HCT116 (cell line): ENCODE data around the gene TOP3B. TPM values are rescaled to one million over a fixed set of nuclear protein-coding genes. Genes with fewer than 3 reads are reported as not detected.

Experiments
- ATAC-seq: fragments of 200-7000 bp; cut with Tn5 transposase; 2 replicates; pipeline ENCODE4 v1.9.1; 2020; ENCODE audit warnings: mild to moderate bottlenecking, moderate library complexity
- BruUV-seq: library from RNA; stranded (reverse); fragments of 400-500 nt; replicated peaks from 2 replicates; lab custom pipeline; 2021; lab: Mats Ljungman, UMichigan
- CTCF ChIA-PET: fragments of 300-600 bp; sonication (Branson Sonifier 250); formaldehyde crosslinking; loops from one replicate; lab custom pipeline; 2021; ENCODE audit warnings: antibody characterized with exemption; lab: Charles Lee
- POLR2A ChIA-PET: fragments of 300-600, 350-600 bp; sonication (Branson Sonifier 250); formaldehyde crosslinking; loops from one replicate; lab custom pipeline; 2021; ENCODE audit warnings: antibody characterized with exemption; lab: Charles Lee
- RAD21 ChIA-PET, 2 experiments: fragments of 300-600 bp; sonication (Branson Sonifier 250); formaldehyde crosslinking; loops; one replicate each; lab custom pipeline; 2023; ENCODE audit warnings: low total read pairs in 2 of 2; ENCODE audit not compliant: uncharacterized antibody in 2 of 2, unreplicated experiment in 2 of 2, low non-redundant PET in 1 of 2; lab: Charles Lee
- DNase-seq: peaks from one replicate; pipeline ENCODE4 v3.0.0-alpha.2; 2010; ENCODE audit warnings: low read depth, low spot score
- H2AFZ ChIP-seq: fragments of 200-600 bp; shearing (Covaris generic), sonication (generic); 2 replicates; pipeline ENCODE4 v1.6.1; 2017; ENCODE audit warnings: low read depth, mixed run types, mixed read lengths, antibody characterized with exemption, low read length; ENCODE audit not compliant: poor library complexity, severe bottlenecking
- H3K27ac ChIP-seq: 2 replicates; pipeline ENCODE4 v1.5.1; 2012; ENCODE audit warnings: low read depth, low read length
- H3K27me3 ChIP-seq: fragments of 200-600 bp; sonication (generic); 2 replicates; pipeline ENCODE4 v1.6.1; 2016; ENCODE audit warnings: mixed run types, low read length, mixed read lengths; ENCODE audit not compliant: insufficient read depth
- H3K36me3 ChIP-seq, 2 experiments: fragments of 200-500 bp in 1 of 2; fragments of 200-600 bp in 1 of 2; sonication (Bioruptor generic) in 1 of 2; sonication (generic) in 1 of 2; 2 replicates each; pipeline versions ENCODE4 v1.5.1 to v1.6.1; 2014 to 2016; ENCODE audit warnings: low read length in 2 of 2, inconsistent platforms in 1 of 2, mixed read lengths in 1 of 2, mixed run types in 1 of 2; ENCODE audit not compliant: insufficient read depth in 2 of 2, control insufficient read depth in 1 of 2
- H3K4me1 ChIP-seq, 2 experiments: fragments of 200-600 bp in 1 of 2; sonication (generic) in 1 of 2; 2 replicates each; pipeline versions ENCODE4 v1.5.1 to v1.6.1; 2012 to 2017; ENCODE audit warnings: low read length in 2 of 2, inconsistent platforms in 1 of 2, mild to moderate bottlenecking in 1 of 2, mixed read lengths in 1 of 2, mixed run types in 1 of 2, moderate library complexity in 1 of 2; ENCODE audit not compliant: insufficient read depth in 2 of 2, control insufficient read depth in 1 of 2
- H3K4me2 ChIP-seq: fragments of 200-600 bp; sonication (generic); 2 replicates; pipeline ENCODE4 v1.6.1; 2017; ENCODE audit warnings: mixed run types, low read length, mixed read lengths
- H3K4me3 ChIP-seq, 2 experiments: fragments of 200-600 bp in 1 of 2; sonication (generic) in 1 of 2; replicated peaks in 1 of 2; 2 replicates each; pipeline ENCODE4 v1.5.1; 2011 to 2016; ENCODE audit warnings: low read length in 2 of 2, control low read depth in 1 of 2, low read depth in 1 of 2, mild to moderate bottlenecking in 1 of 2, mixed read lengths in 1 of 2, mixed run types in 1 of 2
- H3K79me2 ChIP-seq: fragments of 200-600 bp; sonication (generic); 2 replicates; pipeline ENCODE4 v1.6.1; 2017; ENCODE audit warnings: mild to moderate bottlenecking, mixed run types, low read length, moderate library complexity, mixed read lengths; ENCODE audit not compliant: insufficient read depth
- H3K9ac ChIP-seq: fragments of 200-600 bp; sonication (generic); 2 replicates; pipeline ENCODE4 v1.6.1; 2016; ENCODE audit warnings: low read length, mixed read lengths
- H3K9me2 ChIP-seq: fragments of 200-600 bp; sonication (generic), shearing (Covaris generic); 2 replicates; pipeline ENCODE4 v1.6.1; 2017; ENCODE audit warnings: mixed run types, mild to moderate bottlenecking, moderate library complexity; ENCODE audit not compliant: insufficient read depth
- H3K9me3 ChIP-seq, 2 experiments: fragments of 200-500 bp in 1 of 2; fragments of 200-600 bp in 1 of 2; sonication (Bioruptor generic) in 1 of 2; sonication (generic) in 1 of 2; 2 replicates each; pipeline ENCODE4 v1.6.1; 2014 to 2017; ENCODE audit warnings: low read length in 2 of 2, mixed read lengths in 2 of 2, inconsistent platforms in 1 of 2, low read depth in 1 of 2, mild to moderate bottlenecking in 1 of 2, mixed run types in 1 of 2, moderate library complexity in 1 of 2; ENCODE audit not compliant: control insufficient read depth in 1 of 2, insufficient read depth in 1 of 2
- H4K20me1 ChIP-seq: fragments of 200-600 bp; sonication (generic), shearing (Covaris generic); 2 replicates; pipeline ENCODE4 v1.6.1; 2017; ENCODE audit warnings: mixed run types, mild to moderate bottlenecking, moderate library complexity; ENCODE audit not compliant: insufficient read depth
- CTCF ChIP-seq, 3 experiments: fragments of 200-600 bp in 1 of 3; sonication (generic) in 1 of 3; IDR thresholded peaks in 2 of 3; conservative IDR thresholded peaks in 1 of 3; 2 replicates each; pipeline ENCODE4 v1.5.1; 2012 to 2017; ENCODE audit warnings: low read depth in 2 of 3, low read length in 2 of 3, antibody characterized with exemption in 1 of 3, borderline replicate concordance in 1 of 3, control low read depth in 1 of 3, mild to moderate bottlenecking in 1 of 3, mixed read lengths in 1 of 3, mixed run types in 1 of 3, moderate library complexity in 1 of 3; ENCODE audit not compliant: insufficient read depth in 1 of 3
- EZH2phosphoT487 ChIP-seq: fragments of 200-600 bp; IDR thresholded peaks from 2 replicates; pipeline ENCODE4 v1.6.1; 2018; ENCODE audit warnings: antibody characterized with exemption, borderline replicate concordance
- RAD21 ChIP-seq: IDR thresholded peaks from 2 replicates; pipeline ENCODE4 v1.6.1; 2012; ENCODE audit warnings: low read depth, mild to moderate bottlenecking
- TCF7L2 ChIP-seq: IDR thresholded peaks from 2 replicates; pipeline ENCODE4 v1.7.0; 2011; ENCODE audit warnings: borderline replicate concordance, inconsistent platforms; ENCODE audit not compliant: insufficient read depth, insufficient read length; ENCODE audit errors: extremely low read depth
- intact Hi-C: fragments of 100-400 bp; cut with micrococcal nuclease; formaldehyde crosslinking; loops from 2 replicates; pipeline ENCODE4 v1.10.0; 2022
- total RNA-seq: library from RNA; stranded (reverse); gene quantifications from one replicate; pipeline ENCODE4 v1.2.1, GENCODE V29; 2021; ENCODE audit not compliant: unreplicated experiment
- TF ChIP-seq, protein P1 (sequence below): IDR thresholded peaks from 2 replicates; pipeline ENCODE4 v1.6.1; 2012; ENCODE audit warnings: low read depth
- TF ChIP-seq, protein P2 (sequence below): IDR thresholded peaks from 2 replicates; pipeline ENCODE4 v1.6.1; 2012
- TF ChIP-seq, protein P3 (sequence below): IDR thresholded peaks from 2 replicates; pipeline ENCODE4 v1.6.1; 2012

TOP3B gene
- total RNA-seq, 1 experiment from 2014 or later, result 50.1 TPM

GRCh38 chr22:22031183-22031945 is 48.8 kb upstream of the TOP3B start (continued):
- TF ChIP-seq, protein P1, sequence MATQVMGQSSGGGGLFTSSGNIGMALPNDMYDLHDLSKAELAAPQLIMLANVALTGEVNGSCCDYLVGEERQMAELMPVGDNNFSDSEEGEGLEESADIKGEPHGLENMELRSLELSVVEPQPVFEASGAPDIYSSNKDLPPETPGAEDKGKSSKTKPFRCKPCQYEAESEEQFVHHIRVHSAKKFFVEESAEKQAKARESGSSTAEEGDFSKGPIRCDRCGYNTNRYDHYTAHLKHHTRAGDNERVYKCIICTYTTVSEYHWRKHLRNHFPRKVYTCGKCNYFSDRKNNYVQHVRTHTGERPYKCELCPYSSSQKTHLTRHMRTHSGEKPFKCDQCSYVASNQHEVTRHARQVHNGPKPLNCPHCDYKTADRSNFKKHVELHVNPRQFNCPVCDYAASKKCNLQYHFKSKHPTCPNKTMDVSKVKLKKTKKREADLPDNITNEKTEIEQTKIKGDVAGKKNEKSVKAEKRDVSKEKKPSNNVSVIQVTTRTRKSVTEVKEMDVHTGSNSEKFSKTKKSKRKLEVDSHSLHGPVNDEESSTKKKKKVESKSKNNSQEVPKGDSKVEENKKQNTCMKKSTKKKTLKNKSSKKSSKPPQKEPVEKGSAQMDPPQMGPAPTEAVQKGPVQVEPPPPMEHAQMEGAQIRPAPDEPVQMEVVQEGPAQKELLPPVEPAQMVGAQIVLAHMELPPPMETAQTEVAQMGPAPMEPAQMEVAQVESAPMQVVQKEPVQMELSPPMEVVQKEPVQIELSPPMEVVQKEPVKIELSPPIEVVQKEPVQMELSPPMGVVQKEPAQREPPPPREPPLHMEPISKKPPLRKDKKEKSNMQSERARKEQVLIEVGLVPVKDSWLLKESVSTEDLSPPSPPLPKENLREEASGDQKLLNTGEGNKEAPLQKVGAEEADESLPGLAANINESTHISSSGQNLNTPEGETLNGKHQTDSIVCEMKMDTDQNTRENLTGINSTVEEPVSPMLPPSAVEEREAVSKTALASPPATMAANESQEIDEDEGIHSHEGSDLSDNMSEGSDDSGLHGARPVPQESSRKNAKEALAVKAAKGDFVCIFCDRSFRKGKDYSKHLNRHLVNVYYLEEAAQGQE, result no peak
- TF ChIP-seq, protein P2, sequence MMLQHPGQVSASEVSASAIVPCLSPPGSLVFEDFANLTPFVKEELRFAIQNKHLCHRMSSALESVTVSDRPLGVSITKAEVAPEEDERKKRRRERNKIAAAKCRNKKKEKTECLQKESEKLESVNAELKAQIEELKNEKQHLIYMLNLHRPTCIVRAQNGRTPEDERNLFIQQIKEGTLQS, result no peak
- no peak for TF ChIP-seq TCF7L2
- TF ChIP-seq, protein P3, sequence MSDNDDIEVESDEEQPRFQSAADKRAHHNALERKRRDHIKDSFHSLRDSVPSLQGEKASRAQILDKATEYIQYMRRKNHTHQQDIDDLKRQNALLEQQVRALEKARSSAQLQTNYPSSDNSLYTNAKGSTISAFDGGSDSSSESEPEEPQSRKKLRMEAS, result no peak

GRCh38 chr22:22030493-22031182 is 48.1 kb upstream of the TOP3B start:
- no peaks in the 10 kb centered on the region for H3K4me1 ChIP-seq
- H3K4me3 ChIP-seq, result no peak overlapping the region
- RAD21 ChIA-PET, result no interaction called here
- H3K4me2 ChIP-seq, result no peak overlapping the region
- POLR2A ChIA-PET, result no interaction called here
- H3K36me3 ChIP-seq, result no peaks in the 10 kb centered on the region
- H3K9ac ChIP-seq, result no peak overlapping the region
- BruUV-seq, result no TSS peak
- no peak for DNase-seq
- peak; percentile 73 for ATAC-seq
- H3K79me2 ChIP-seq, result no peaks in the 10 kb centered on the region
- H4K20me1 ChIP-seq, result no peaks in the 10 kb centered on the region
- H3K27ac ChIP-seq, result no peak overlapping the region
- no peaks in the 10 kb centered on the region for H3K27me3 ChIP-seq
- no peaks in the 10 kb centered on the region for H3K9me2 ChIP-seq
- intact Hi-C loops, result no loop called here
- H2AFZ ChIP-seq, result no peak overlapping the region
- peak; percentile 32 to 46 (median 39); a peak in 4 of 6 replicates for TF ChIP-seq CTCF (IDR thresholded peaks at IDR 0.05 in 2 of 3, conservative IDR thresholded peaks at IDR 0.05 in 1 of 3; ENCODE audit: borderline replicate concordance in 1 of 3, insufficient read depth in 1 of 3, low read depth in 2 of 3, low read length in 2 of 3)
- no peak for TF ChIP-seq EZH2phosphoT487
- peak; percentile 50 for TF ChIP-seq RAD21
- H3K9me3 ChIP-seq, result no peaks in the 10 kb centered on the region
- CTCF ChIA-PET, result interaction anchor here (0.9 kb wide), 1 partner anchor 176 kb away, joined by 3 read pairs; no protein-coding TSS in a partner anchor
